SHP77 (cell line): ENCODE results near the gene ATXN7L1.

ENCODE experiments used
- DNase-seq, 2 experiments: peaks; one replicate each; lab custom pipeline; 2025; lab: John Stamatoyannopoulos, UW

ATXN7L1 gene

GRCh38 chr7:105674200-105674920, 202.0 kb downstream of the ATXN7L1 start:
- no peak for DNase-seq

DNA sequence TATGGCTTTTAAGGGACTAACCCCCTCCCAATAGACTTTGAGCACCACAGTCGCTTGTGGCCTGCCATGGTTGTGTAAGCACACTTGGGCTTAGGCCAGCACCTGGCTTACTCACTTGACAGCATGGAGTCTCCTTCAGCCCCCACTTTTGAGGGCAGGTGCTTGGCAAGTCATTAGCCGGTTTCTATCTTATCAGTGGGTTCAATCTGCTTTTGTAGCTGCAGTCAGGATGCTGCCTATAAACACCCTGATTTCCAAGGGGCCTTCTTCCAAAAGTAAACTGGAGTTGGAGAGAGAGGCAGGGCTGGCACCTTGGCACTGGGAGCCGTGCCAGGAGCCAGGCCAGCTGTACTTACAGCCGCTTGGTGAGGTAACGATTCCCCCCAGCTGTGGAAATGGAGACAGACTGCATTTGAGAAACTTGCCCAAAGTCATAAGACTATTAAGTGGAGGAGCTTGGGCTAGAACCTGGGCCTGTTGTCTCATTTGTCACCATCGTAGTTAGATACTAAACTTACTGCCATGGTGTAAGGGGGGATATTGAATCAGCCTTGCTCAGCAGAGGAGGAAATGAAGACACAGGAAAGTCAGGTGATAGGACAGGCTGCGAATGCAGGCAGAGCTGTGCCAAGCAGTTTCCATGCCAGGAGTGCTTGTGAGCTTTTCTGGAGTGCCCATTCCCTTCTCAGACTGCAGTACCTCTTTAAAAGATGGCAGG, 202.9 kb downstream of the ATXN7L1 start:
- DNase-seq: peak; percentile 85 to 89

DNA sequence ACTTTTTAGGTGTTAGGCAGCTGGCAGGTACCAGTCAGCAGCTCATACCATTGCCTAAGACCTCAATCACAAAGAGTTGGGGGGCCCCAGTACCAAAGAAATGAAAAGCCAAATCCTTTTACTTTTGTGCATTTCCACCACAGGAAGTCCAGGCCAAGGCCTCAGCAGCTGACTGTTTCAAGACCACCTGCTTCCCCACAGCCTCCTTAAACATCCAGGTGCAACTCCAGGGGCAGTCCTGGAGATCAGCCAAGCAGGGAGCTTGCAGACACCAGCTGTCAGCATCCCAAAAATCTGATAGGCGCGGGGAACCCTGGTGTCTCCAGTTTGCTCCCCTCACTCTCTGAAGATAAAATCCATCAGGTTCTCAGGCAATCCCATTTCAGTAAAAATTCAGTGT, 203.6 kb downstream of the ATXN7L1 start:
- DNase-seq: peak; percentile 73 to 74

- no peak for DNase-seq
Measured at GRCh38 chr7:105666324-105666723, 210.1 kb downstream of the ATXN7L1 start.

DNA sequence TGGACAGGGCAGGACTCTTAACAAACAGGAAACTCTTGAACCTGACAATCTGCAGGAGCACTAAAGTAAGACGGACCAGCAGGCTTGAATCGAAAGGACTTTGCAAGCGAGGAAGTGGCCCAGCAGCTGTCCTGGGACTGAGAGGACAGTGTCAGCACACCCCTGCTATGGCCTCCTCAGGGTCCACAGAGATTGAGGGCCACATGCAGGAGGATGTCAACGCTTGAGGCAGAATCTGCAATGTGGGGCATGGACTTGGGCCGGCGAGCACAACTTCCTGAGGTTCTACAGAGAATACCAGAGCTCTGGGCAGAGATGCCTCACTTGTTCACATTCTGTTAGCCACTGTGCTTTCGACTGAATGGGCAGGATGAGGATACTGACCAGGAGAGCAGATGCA, 210.7 kb downstream of the ATXN7L1 start:
- no peak for DNase-seq

DNA sequence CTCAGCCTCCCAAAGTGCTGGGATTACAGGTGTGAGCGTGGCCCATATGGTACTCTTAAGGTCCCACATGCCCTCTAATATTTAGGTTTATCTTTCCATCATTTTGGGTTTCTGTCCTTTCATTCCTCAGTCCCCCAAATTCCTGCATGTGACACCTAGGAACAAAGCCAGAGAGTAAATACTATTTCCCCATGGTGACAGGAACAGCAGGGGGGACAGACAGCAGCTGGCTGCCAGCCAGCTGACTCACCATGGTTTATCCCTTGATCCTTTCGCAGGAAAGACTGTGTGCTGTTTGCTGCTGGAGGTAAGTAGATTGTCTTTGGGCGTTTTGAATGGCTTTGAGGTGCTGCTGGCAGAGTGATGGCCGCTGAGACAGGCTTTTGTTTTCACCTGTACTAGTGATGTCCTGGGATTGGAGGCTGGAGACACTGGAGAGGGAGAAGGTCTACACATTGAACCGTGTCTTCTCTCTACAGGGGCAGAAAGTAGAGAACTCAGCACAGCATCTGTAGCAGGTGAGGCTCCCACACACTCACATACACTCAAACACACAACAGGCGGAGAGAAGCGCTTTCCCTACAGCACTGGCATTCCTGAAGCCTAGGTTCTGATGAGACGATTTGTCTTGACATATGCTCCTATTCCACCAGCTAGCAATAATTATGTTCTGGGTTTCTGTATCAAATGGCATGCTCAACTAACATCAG, 211.4 kb downstream of the ATXN7L1 start:
- DNase-seq: peak; percentile 62 to 66

DNA sequence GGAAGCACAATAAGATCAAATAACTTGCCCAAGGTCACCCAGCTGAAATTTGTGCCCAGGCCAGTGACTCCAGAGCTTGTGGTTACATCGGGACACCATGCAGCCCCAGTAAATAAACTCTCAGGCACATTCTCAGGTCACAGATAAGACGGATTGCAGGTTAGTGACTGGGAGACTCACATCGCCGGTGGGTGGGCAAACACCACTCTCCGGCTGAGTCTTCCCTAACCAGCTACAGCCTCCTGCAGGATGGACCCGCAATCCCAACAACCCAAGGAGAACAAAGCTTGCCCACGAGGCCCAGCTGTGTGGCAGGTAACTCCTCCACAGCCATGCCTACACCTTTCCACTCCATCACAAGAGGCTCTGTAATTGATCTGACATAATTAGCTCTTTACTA, 213.4 kb downstream of the ATXN7L1 start:
- no peak for DNase-seq

GRCh38 chr7:105661625-105662024, 214.8 kb downstream of the ATXN7L1 start:
- no peak for DNase-seq

GRCh38 chr7:105656922-105657521, 219.4 kb downstream of the ATXN7L1 start:
- peak in 1 of 2 experiments; percentile 41 for DNase-seq

DNA sequence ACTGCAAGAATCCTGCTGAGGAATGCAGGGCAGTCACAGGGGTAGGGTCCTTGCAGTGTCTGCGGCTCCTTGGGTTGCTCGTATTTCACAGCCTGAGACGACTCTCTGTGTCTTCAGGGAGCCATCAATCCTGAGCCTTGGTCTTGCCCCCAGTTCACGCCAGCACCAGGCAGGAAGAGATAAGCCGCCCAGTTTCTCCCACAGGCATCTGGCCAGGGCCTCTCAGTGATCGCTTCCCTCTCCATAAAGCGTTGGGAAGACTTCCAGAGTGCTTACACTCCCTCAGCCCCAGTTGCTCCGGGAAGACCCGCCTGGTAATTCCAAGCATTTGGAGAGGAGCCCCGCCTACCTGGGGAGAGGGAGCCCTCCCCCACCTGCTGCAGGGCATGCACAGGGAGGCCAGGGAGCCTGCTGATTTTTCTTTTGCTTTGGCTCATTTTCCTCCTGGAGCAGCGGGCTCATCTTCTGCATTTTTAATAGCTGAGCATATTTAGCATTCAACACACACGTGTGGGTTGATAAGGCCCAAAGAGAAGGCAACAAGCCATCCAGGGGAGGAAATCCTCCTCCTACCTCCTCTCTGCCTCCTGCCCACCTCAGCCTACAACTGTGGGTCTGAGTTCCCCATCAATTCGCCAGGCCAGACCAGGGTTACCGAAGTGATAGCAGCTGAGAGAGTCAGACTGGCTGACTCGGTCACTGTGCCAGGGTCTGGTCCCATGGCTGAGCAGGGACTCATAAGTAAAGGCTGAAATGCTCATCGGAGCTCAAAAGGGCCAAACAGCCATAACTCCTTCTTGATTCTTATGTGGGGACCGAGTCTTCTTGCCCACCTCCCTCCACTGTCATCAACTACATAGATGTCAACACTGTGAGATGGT, 220.7 kb downstream of the ATXN7L1 start:
- no peak for DNase-seq

- DNase-seq: no peak
Measured at GRCh38 chr7:105655067-105655466, 221.3 kb downstream of the ATXN7L1 start.

- no peak for DNase-seq
Measured at GRCh38 chr7:105654095-105654686, 222.2 kb downstream of the ATXN7L1 start.

GRCh38 chr7:105653441-105654005, 222.9 kb downstream of the ATXN7L1 start:
- no peak for DNase-seq

DNA sequence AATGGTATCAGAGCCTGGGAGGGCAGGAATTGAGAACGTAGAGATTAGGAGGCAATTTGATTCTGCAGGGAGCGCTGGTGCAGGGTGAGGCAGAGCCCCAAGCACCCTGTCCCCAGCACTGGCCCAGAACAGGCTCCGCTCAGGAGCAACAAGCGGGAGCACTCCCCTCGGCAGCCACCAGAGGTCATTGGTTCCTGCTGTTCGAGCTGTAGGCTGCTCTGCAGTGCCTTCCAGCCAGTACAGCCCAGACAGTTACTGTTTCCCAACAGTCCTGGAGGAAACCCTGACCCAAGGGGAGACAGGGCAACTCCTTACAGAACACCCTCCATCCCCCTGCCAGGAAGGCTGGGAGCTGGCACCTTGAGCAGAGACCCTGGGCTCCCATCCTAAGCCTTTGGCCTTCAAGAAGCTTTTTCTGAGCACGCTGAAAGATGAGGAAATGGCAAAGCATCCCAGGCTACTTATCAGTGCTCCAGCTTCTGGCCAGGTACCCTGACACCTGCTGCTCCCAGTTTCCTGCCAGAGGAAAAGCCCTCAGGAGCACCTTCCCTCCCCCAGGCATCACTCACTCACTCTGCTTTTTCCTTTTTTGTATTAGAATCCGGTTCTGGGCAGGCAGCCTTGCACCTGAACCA, 223.9 kb downstream of the ATXN7L1 start:
- peak; percentile 52 to 58 for DNase-seq

DNA sequence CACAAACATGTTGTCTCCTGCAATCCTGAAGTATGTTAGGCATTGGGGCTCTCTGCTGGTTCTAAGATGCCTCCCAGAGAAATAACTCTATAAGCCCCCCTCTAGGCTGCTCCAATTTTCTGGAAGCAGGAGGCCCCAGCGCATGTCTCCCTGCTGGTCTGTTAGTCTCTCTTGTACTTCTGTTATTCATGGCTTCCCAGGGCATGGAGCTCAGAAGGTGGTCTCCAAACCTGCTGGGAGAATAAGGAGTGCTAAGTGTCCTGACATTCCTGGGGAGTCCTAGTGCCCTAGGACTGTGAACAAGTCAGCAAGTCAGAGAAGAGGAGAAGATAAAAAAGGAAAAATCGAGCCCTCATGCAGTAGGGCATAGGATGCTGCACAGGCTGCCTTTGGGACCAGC, 224.6 kb downstream of the ATXN7L1 start:
- DNase-seq: no peak

DNA sequence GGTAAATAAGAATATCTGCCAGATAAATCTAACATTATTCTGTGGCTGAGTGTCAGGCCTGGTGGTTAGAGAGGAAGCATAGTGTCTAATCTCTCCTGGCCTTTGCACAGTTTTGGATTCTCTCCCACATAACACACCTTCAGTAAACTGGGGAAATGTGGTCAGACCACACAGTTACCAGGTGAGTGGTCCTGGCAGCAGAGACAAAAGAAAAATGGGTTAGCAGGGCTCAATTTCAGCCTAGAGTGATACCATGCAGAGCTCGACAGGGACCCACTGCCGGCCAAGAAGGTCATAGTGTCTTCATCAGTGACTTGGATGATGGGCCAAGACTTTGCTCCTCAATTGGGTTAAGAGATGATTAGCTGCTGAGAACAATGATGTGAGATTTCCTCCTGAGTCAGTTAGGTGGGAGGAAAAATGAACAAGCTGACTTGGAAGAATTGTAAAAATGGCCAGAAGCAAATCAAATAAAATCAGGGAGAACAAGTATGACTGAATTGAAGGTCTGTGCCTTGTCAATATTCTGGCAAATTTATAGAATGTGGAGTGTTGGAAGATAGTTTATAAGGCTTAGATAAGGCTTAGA, 225.9 kb downstream of the ATXN7L1 start:
- no peak for DNase-seq

DNA sequence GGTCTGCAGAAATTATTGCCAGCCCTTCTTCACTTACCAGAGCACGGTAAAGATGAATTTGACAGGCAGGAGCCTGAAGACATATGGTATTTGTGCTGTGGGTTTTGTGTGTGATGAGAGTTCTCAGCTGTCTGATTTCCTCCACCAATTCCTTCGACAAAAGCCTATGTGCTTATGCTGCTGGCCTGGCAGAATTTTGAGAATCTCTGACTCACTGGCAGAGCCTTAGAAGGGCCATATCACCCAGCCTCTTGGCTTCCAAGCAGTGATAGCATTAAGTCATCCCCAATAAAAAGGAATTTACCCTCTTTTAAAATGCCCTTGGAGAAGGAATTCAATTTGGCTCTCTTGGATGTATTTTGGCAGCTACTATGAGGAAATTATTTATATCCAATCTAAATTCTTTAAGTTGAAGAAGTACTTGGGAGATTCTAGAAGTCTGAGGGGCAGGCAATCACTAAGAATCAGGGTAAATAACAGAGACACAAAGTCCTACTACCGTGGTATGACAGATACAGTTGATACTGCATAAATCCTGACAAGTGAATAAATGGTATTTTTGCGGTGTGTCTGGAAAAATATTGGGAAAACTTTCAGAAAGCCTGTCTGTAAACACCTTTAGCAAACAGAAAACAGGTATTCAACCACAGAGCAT, 226.5 kb downstream of the ATXN7L1 start:
- no peak for DNase-seq

DNA sequence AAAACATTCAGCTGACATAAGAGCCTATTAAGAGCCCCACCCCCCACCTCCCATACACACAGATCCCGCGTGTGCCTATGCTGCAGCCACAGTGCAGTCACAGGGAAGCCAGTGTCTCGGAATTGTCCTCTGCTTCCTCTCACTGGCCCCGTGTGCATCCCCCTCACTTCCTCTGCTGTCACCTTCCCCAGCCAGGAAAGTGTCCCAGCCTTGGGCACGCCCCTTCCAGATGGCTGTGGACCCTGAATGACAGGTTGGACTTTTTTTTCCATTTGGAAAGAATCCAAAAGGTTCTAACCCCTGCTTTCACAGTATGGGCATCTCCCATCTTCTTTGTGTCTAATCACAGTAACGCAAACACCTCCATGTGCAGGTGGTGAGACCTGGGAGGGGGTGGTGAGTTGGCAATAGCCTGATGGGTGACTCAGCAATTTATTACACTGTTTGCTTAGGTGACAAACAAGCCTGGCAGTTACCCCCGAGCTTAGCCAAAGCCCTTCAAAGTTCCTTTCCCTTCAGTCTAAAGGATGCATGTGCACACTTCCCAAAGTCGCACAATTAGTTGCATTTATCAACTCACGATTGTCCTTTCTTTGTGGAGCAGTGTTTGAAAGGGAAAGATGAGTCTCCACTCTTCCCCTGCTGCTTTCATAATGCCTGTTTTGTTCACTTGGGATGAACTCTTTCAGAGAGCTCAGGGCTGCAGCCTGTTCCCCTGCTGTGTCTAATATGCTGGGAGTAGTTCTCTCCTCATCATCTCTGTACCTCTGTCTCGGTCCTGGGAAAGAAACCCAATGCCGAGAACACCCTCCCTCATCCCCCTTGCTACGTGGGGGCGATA, 227.6 kb downstream of the ATXN7L1 start:
- peak; percentile 80 to 81 for DNase-seq
